Measurements from ENCODE around the gene CDRT15.
"Not testable (repeated sequence)": the region's sequence is repeated elsewhere in the genome, so short reads cannot be mapped to it uniquely, and the experiment has no call there.

DNA sequence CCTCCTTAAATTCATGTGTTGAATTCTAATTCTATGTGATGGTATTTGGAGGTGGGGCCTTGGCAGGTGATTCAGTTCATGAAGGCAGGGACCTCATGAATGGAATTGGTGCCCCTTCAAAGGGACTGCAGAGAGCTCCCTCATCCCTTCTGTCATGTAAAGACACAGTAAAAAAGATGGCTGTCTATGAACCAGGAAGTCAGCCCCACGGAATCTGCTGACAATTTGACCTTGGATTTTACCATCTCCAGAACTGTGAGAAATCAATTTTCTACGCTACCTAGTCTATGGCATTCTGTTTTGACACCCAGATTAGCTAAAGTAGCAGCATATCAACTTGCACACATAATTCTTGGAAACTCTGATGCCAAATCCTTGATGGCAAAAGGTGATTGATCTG is 1.6 kb downstream of the CDRT15 start:
- TF ChIP-seq, protein P1, sequence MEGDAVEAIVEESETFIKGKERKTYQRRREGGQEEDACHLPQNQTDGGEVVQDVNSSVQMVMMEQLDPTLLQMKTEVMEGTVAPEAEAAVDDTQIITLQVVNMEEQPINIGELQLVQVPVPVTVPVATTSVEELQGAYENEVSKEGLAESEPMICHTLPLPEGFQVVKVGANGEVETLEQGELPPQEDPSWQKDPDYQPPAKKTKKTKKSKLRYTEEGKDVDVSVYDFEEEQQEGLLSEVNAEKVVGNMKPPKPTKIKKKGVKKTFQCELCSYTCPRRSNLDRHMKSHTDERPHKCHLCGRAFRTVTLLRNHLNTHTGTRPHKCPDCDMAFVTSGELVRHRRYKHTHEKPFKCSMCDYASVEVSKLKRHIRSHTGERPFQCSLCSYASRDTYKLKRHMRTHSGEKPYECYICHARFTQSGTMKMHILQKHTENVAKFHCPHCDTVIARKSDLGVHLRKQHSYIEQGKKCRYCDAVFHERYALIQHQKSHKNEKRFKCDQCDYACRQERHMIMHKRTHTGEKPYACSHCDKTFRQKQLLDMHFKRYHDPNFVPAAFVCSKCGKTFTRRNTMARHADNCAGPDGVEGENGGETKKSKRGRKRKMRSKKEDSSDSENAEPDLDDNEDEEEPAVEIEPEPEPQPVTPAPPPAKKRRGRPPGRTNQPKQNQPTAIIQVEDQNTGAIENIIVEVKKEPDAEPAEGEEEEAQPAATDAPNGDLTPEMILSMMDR (IDR thresholded peaks at IDR 0.05) = not testable (repeated sequence)
- TF ChIP-seq POLR2A (IDR thresholded peaks at IDR 0.05); EP300 (IDR thresholded peaks at IDR 0.05; ENCODE audit: low read depth); POLR2AphosphoS5 (IDR thresholded peaks at IDR 0.05): not testable (repeated sequence)
